ENCODE data around the gene RHOJ. TPM values are rescaled to one million over a fixed set of nuclear protein-coding genes. Genes with fewer than 3 reads are reported as not detected.

RHOJ gene
- polyA plus RNA-seq, 3 donors = not detected

DNA sequence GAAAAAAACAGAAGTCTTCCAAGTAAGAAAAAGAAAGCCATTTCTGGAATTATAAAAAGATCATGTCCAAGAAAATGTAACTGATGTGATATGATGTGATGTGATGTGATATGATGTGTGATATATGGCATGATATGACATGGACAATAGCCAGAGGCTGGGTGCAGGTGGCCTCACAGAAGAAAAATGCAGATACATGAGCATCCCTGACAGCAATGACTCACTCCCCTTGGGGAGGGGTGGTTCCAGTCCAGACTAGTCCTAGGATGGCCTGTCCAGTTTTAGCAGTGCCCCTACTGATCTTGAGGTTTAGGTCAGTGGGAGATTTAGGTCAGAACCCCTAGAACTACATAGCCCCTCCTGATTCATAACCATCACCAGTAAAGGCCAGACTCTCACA, 3.5 kb upstream of the RHOJ start:
- H3K27me3 ChIP-seq (ENCODE audit: control insufficient read depth in 2 of 2, insufficient read depth in 2 of 2, low read length in 2 of 2) = peaks cover 0 to 6% of the 10 kb centered on the region in 2 donors
- no peaks in the 10 kb centered on the region for H3K36me3 ChIP-seq (replicated peaks in 1 of 2; ENCODE audit: control insufficient read depth in 1 of 2, insufficient read depth in 2 of 2, low read length in 2 of 2)
- peaks cover 4 to 5% of the 10 kb centered on the region in 2 donors for H3K9me3 ChIP-seq (replicated peaks in 1 of 2; ENCODE audit: control insufficient read depth in 1 of 2, insufficient read depth in 1 of 2, low read length in 2 of 2)
- TF ChIP-seq, protein P1, sequence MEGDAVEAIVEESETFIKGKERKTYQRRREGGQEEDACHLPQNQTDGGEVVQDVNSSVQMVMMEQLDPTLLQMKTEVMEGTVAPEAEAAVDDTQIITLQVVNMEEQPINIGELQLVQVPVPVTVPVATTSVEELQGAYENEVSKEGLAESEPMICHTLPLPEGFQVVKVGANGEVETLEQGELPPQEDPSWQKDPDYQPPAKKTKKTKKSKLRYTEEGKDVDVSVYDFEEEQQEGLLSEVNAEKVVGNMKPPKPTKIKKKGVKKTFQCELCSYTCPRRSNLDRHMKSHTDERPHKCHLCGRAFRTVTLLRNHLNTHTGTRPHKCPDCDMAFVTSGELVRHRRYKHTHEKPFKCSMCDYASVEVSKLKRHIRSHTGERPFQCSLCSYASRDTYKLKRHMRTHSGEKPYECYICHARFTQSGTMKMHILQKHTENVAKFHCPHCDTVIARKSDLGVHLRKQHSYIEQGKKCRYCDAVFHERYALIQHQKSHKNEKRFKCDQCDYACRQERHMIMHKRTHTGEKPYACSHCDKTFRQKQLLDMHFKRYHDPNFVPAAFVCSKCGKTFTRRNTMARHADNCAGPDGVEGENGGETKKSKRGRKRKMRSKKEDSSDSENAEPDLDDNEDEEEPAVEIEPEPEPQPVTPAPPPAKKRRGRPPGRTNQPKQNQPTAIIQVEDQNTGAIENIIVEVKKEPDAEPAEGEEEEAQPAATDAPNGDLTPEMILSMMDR (IDR thresholded peaks at IDR 0.05) = no peak
- Mint-ChIP-seq H3K9me3 (peaks cover 0 to 9% (median 4%) of the 10 kb centered on the region in 7 donors), H3K4me1 (no peaks in the 10 kb centered on the region), H3K27ac (no peak overlapping the region), H3K36me3 (no peaks in the 10 kb centered on the region), H3K4me3 (no peak overlapping the region), H3K27me3 (ENCODE audit: low read depth in 3 of 3) (peaks cover 0 to 2% (median 0%) of the 10 kb centered on the region in 3 donors)
- no peak overlapping the region for H2AFZ ChIP-seq (ENCODE audit: insufficient read depth, low read depth, low read length, poor library complexity, severe bottlenecking)
- H3K27ac ChIP-seq (ENCODE audit: low read depth in 1 of 2, low read length in 2 of 2) = no peak overlapping the region
- no peaks in the 10 kb centered on the region for H4K20me1 ChIP-seq (ENCODE audit: insufficient read depth, low read length)
- intact Hi-C loops (cut with micrococcal nuclease) = no loop called here
- no peak overlapping the region for H3K4me2 ChIP-seq (replicated peaks; ENCODE audit: extremely low read depth, low read length, poor library complexity, severe bottlenecking)
- H3K79me2 ChIP-seq (ENCODE audit: insufficient read depth, low read length) = no peaks in the 10 kb centered on the region
- DNase-seq = no peak
- peaks cover 0 to 4% of the 10 kb centered on the region in 2 donors for H3K4me1 ChIP-seq (ENCODE audit: control insufficient read depth in 1 of 2, insufficient read depth in 2 of 2, low read length in 2 of 2)
- H3K9ac ChIP-seq (ENCODE audit: insufficient read depth, low read length, poor library complexity, severe bottlenecking) = no peak overlapping the region
- H3K4me3 ChIP-seq (replicated peaks in 1 of 3; ENCODE audit: low read depth in 2 of 3, low read length in 3 of 3) = no peak overlapping the region

DNA sequence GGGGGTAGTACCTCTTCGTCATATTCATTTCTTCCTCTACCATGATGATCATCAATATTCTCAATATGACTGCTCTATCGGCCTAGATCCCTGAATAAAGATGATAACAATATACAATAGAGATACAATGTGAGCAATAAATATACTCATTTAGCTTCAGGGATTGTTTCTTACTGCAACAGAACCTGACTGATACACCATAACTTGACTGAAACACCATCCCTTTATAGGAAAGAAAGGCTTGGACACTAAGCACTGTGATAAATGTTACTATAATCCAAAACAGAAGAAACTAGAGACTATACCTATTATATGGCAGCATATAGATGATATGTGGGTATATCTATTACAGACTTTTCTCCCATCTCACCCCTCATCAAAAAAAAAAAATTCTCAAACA, 1.2 kb upstream of the RHOJ start:
- TF ChIP-seq, protein P1 (IDR thresholded peaks at IDR 0.05) = no peak
- Histone ChIP-seq H3K4me1 (ENCODE audit: control insufficient read depth in 1 of 2, insufficient read depth in 2 of 2, low read length in 2 of 2) (peaks cover 0 to 4% of the 10 kb centered on the region in 2 donors), H3K27ac (ENCODE audit: low read depth in 1 of 2, low read length in 2 of 2) (no peak overlapping the region), H3K4me3 (replicated peaks in 1 of 3; ENCODE audit: low read depth in 2 of 3, low read length in 3 of 3) (no peak overlapping the region), H3K27me3 (ENCODE audit: control insufficient read depth in 2 of 2, insufficient read depth in 2 of 2, low read length in 2 of 2) (peaks cover 0 to 6% of the 10 kb centered on the region in 2 donors), H4K20me1 (ENCODE audit: insufficient read depth, low read length) (no peaks in the 10 kb centered on the region), H3K9me3 (replicated peaks in 1 of 2; ENCODE audit: control insufficient read depth in 1 of 2, insufficient read depth in 1 of 2, low read length in 2 of 2) (no peaks in the 10 kb centered on the region), H3K4me2 (replicated peaks; ENCODE audit: extremely low read depth, low read length, poor library complexity, severe bottlenecking) (no peak overlapping the region), H3K9ac (ENCODE audit: insufficient read depth, low read length, poor library complexity, severe bottlenecking) (no peak overlapping the region), H2AFZ (ENCODE audit: insufficient read depth, low read depth, low read length, poor library complexity, severe bottlenecking) (no peak overlapping the region), H3K36me3 (replicated peaks in 1 of 2; ENCODE audit: control insufficient read depth in 1 of 2, insufficient read depth in 2 of 2, low read length in 2 of 2) (no peaks in the 10 kb centered on the region), H3K79me2 (ENCODE audit: insufficient read depth, low read length) (no peaks in the 10 kb centered on the region)
- no peaks in the 10 kb centered on the region for H3K36me3 Mint-ChIP-seq
- no peaks in the 10 kb centered on the region for H3K4me1 Mint-ChIP-seq
- H3K27me3 Mint-ChIP-seq (ENCODE audit: low read depth in 3 of 3) = peaks cover 0 to 1% (median 0%) of the 10 kb centered on the region in 3 donors
- WGBS (ENCODE audit: insufficient coverage) = no CpG with 5 or more reads among the region's 2 CpGs
- no peak overlapping the region for H3K27ac Mint-ChIP-seq
- DNase-seq = no peak
- intact Hi-C loops (cut with micrococcal nuclease) = no loop called here
- H3K9me3 Mint-ChIP-seq = peaks cover 0 to 4% (median 0%) of the 10 kb centered on the region in 7 donors
- no peak overlapping the region for H3K4me3 Mint-ChIP-seq

All from CD14-positive monocyte (primary cell).